Left ventricle myocardium inferior (tissue), 1 donor: ENCODE measurements around the gene EHMT1. TPM values are rescaled to one million over a fixed set of nuclear protein-coding genes. Genes with fewer than 3 reads are reported as not detected.

Source experiments
- DNase-seq: peaks from one replicate; pipeline ENCODE4 v3.0.0-alpha.2; 2020
- H3K27ac ChIP-seq: fragments of 200-600 bp; replicated peaks from 2 replicates; pipeline ENCODE4 v1.8.0; 2021
- H3K27me3 ChIP-seq: fragments of 200-600 bp; 2 replicates; pipeline ENCODE4 v1.8.0; 2021; ENCODE audit warnings: low read depth
- H3K36me3 ChIP-seq: fragments of 200-600 bp; 2 replicates; pipeline ENCODE4 v1.8.0; 2021
- H3K4me1 ChIP-seq: fragments of 200-600 bp; 2 replicates; pipeline ENCODE4 v1.8.0; 2021
- H3K4me3 ChIP-seq: fragments of 200-600 bp; 2 replicates; pipeline ENCODE4 v1.8.0; 2021; ENCODE audit warnings: mild to moderate bottlenecking, moderate library complexity
- H3K9me3 ChIP-seq: fragments of 200-600 bp; replicated peaks from 2 replicates; pipeline ENCODE4 v1.8.0; 2021
- intact Hi-C: fragments of 100-400 bp; cut with micrococcal nuclease; formaldehyde crosslinking; loops from one replicate; pipeline ENCODE4 v1.11.0; 2022
- total RNA-seq: library from RNA; stranded (reverse); fragmentation: NEBNext Ultra II Directional; extraction: Animal tissue kit (Norgen Biotek cat#: 25700); gene quantifications from one replicate; pipeline ENCODE4 v1.2.1, GENCODE V29; 2021
- TF ChIP-seq, protein P1 (sequence below): fragments of 200-600 bp; IDR thresholded peaks from 2 replicates; pipeline ENCODE4 v1.8.0; 2021; ENCODE audit warnings: antibody characterized with exemption, mild to moderate bottlenecking, borderline replicate concordance
- donor health status: DM: no; HTN: yes; CAD: no; lungs with severe emphysema.

Gene EHMT1
- total RNA-seq, 1 donor from 2014 or later = 31.3 TPM

DNA sequence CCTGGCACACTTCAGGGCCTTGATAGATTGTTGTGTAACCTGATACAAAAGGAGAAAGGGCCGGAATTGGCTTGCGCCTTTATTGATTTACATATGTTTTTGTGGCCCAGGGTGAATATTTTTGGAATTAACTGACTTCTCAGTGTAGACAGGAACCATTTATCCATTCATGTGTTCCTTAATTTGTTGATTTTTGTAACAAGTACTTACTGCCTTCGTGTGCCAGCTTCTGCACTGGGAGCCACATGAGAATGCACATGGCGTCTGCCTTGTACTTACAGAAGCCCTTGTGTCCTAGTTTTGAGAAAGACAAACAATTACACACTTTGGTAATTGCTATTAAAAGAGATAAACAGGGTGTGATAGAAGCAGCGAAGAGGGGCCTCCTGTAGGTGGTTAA, 26.4 kb downstream of the EHMT1 start:
- no peak for DNase-seq
- no peak overlapping the region for H3K4me3 ChIP-seq
- intact Hi-C loops = no loop called here
- H3K27me3 ChIP-seq = no peaks in the 10 kb centered on the region
- TF ChIP-seq, protein P1, sequence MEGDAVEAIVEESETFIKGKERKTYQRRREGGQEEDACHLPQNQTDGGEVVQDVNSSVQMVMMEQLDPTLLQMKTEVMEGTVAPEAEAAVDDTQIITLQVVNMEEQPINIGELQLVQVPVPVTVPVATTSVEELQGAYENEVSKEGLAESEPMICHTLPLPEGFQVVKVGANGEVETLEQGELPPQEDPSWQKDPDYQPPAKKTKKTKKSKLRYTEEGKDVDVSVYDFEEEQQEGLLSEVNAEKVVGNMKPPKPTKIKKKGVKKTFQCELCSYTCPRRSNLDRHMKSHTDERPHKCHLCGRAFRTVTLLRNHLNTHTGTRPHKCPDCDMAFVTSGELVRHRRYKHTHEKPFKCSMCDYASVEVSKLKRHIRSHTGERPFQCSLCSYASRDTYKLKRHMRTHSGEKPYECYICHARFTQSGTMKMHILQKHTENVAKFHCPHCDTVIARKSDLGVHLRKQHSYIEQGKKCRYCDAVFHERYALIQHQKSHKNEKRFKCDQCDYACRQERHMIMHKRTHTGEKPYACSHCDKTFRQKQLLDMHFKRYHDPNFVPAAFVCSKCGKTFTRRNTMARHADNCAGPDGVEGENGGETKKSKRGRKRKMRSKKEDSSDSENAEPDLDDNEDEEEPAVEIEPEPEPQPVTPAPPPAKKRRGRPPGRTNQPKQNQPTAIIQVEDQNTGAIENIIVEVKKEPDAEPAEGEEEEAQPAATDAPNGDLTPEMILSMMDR = no peak
- H3K36me3 ChIP-seq = peaks cover 20% of the 10 kb centered on the region
- no peak overlapping the region for H3K27ac ChIP-seq
- no peaks in the 10 kb centered on the region for H3K9me3 ChIP-seq
- peaks cover 26% of the 10 kb centered on the region for H3K4me1 ChIP-seq

DNA sequence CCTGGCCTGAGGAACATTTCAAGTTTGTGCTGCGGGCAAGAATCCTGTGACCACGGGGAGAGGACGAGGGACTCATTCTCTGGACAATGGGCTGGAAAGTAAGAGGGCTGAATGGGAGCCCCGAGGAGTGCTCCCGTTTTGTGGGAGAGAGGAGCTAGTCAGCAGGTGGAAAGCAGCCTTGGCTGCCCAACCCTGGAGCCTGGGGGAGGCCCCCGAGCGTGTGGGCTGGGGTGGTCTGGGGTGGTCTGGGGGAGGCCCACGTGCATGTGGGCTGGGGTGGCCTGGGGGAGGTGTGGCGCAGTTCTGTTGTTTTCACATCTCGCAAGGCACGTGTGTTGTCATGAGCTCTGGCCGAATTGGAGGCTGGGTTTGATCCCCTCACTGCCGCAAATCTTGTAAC, 27.5 kb downstream of the EHMT1 start:
- Histone ChIP-seq H3K9me3 (no peaks in the 10 kb centered on the region), H3K4me1 (peaks cover 26% of the 10 kb centered on the region), H3K27me3 (no peaks in the 10 kb centered on the region), H3K36me3 (peaks cover 30% of the 10 kb centered on the region), H3K27ac (no peak overlapping the region), H3K4me3 (no peak overlapping the region)
- DNase-seq = peak; percentile 1
- intact Hi-C loops = no loop called here
- TF ChIP-seq, protein P1 = no peak

DNA sequence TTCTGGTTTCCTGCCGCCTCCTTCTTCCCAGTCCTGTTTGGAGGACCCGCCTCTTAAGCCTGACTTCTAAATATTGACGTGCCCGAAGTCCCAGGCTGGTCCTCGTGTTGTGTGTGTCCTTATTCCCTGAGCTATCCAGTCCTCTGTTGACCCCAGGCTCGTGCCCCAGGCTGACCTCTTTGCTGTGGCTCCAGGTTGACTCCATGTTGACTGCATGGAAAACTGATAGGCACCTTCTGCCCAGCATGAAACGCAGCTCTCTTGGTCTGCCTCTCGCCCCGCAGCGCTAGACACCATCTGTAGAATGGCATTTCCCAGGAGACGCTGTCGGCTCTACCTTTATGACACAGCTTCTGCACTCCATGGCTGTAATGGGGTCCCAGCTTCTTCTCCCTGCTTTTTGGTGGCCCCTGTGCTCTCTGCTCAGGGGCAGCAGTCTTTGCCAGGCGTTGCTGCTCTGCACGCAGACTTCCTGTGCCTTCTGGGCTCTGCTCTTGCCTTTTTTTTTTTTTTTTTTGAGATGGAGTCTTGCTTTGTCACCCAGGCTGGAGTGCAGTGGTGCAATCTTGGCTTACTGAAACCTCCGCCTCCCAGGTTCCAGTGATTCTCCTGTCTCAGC, 28.4 kb downstream of the EHMT1 start:
- Histone ChIP-seq H3K27ac (no peak overlapping the region), H3K36me3 (peaks cover 37% of the 10 kb centered on the region), H3K4me1 (peaks cover 26% of the 10 kb centered on the region), H3K4me3 (no peak overlapping the region), H3K9me3 (no peaks in the 10 kb centered on the region), H3K27me3 (no peaks in the 10 kb centered on the region)
- intact Hi-C loops = no loop called here
- TF ChIP-seq, protein P1 = no peak
- peak; percentile 0 for DNase-seq

DNA sequence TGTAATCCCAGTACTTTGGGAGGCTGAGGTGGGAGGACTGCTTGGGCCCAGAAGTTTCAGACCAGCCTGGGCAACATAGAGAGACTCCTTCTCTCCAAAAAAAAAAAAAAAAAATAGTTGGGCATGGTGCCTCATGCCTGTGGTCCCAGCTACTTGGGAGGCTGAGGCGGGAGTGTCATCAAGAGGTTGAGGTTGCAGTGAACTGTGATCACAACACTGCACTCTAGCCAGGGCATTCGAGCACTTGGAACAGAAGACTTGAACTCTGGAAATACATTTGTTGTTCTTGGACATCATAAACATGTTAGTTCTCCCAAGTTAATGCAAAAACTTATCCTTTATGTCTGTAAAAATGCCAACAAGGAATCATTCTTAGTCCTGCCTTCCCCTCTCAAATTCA, 29.6 kb downstream of the EHMT1 start:
- Histone ChIP-seq H3K9me3 (no peaks in the 10 kb centered on the region), H3K27ac (no peak overlapping the region), H3K27me3 (no peaks in the 10 kb centered on the region), H3K4me1 (peaks cover 26% of the 10 kb centered on the region), H3K4me3 (no peak overlapping the region), H3K36me3 (peaks cover 35% of the 10 kb centered on the region)
- intact Hi-C loops = no loop called here
- DNase-seq = no peak
- TF ChIP-seq, protein P1 = no peak

DNA sequence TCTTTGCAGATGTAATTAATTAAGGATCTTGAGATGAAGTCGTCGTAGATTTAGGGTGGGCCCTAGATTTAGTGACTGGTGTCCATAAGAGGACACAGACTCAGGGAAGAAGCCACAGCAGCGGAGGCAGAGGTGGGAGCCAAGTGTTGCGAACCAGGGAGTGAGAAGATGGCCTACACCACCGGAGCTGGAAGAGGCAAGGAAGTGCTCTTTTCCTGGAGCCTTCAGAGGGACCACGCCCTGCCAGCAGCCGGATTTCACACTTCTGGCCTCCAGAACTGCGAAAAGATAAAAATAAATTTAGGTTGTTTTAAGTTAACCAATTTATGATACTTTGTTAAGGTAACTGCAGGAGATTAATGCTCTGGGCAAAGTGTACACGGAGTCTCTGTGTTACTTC, 30.7 kb downstream of the EHMT1 start:
- Histone ChIP-seq H3K36me3 (peaks cover 28% of the 10 kb centered on the region), H3K27me3 (no peaks in the 10 kb centered on the region), H3K4me3 (no peak overlapping the region), H3K4me1 (peaks cover 26% of the 10 kb centered on the region), H3K9me3 (no peaks in the 10 kb centered on the region), H3K27ac (no peak overlapping the region)
- intact Hi-C loops = no loop called here
- DNase-seq = no peak
- TF ChIP-seq, protein P1 = no peak
